ENCODE data around the gene GRB10.

GRB10 gene

DNA sequence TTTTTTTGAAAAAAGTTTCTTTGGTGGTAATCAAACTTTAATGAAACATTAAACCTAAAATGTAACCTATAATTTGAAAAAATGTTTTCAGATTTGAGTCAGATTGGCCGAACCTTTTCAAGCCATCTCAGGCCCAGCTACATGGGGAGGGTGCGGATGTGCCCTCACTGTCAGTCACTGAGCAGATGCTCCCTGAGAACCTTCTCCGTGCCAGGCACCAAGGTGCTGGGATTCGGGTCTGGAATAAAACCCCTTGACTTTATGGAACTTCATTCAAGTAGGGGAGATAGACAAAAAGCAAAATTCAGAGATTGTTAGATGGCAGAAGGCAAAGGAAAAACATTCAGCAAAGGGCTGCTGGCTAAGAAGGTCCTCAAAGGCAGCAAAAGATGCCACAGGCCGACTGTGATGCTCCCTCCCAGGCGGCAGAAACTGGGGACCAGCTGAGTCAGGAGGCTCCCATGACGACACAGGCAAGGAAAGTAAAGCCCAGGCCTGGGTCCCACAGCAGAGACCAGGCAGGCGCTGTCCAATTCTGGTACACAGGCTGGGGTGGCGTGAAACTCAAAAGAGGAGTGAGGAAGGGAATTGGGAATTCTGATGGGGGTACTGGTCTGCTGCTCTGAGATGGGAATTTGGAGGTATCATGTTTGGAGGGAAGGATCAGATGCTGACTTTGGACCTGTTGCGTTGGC is 135.3 kb downstream of the GRB10 start:
- FAIRE-seq = no peak
- TF ChIP-seq TAF1 (IDR thresholded peaks at IDR 0.05; ENCODE audit: low read depth, low read length) (no peak), POLR2AphosphoS5 (IDR thresholded peaks at IDR 0.05; ENCODE audit: low read depth, low read length) (no peak), POLR2A (IDR thresholded peaks at IDR 0.05; ENCODE audit: low read depth, low read length) (no peak), PAX5 (IDR thresholded peaks at IDR 0.05; ENCODE audit: insufficient read depth, low read length, severe bottlenecking) (no peak), POU2F2 (IDR thresholded peaks at IDR 0.05; ENCODE audit: low read depth, low read length) (no peak), SPI1 (IDR thresholded peaks at IDR 0.05; ENCODE audit: low read depth, low read length) (no peak)

GRCh38 chr7:50646069-50646468 is 136.6 kb downstream of the GRB10 start:
- TF ChIP-seq SPI1 (IDR thresholded peaks at IDR 0.05; ENCODE audit: low read depth, low read length) (no peak), POLR2AphosphoS5 (IDR thresholded peaks at IDR 0.05; ENCODE audit: low read depth, low read length) (no peak), POLR2A (IDR thresholded peaks at IDR 0.05; ENCODE audit: low read depth, low read length) (no peak), TAF1 (IDR thresholded peaks at IDR 0.05; ENCODE audit: low read depth, low read length) (no peak)
- DNase-seq (ENCODE audit: insufficient read length, low spot score) = no peak
- no peak for FAIRE-seq

More for the DNA sequence above, 135.3 kb downstream of the GRB10 start:
- DNase-seq (ENCODE audit: insufficient read length, low spot score) = no peak

DNA sequence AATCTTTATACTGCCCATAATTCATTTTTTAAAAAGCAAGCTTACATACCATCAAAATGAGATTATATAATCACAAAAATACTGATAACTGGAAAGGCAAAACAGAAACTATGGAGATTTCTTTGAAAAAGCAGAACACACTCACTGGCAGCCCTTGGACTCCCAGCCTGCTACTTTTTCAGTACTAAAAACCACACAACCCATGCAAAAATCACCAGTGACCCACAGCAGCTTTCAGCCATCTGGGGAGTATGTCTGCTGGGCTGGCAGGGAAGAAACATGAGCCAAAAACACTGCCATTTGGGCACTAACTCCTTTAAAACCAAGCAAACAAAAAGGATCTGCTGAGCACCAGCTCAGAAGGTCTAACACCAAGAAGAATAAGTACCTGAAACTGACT is 137.5 kb downstream of the GRB10 start:
- no peak for FAIRE-seq

DNA sequence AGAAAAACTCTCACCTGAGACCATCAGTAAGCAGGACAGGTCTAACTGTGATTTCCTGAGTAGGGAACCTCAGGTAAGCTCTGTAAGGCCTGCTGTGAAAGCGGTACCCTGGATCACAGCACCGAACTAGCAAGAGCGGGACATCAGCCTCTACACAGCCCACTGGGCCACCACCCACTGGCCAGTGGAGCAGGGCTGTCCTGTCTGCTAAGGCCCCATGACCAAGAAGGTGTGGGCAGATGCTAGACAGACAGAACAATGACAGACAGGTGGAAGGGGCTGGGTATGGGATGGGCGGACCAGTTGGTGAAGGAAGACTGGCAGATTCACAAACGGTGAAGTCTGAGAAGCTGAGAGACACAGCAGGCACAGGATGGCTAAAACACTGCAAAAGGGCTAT is 138.1 kb downstream of the GRB10 start:
- TF ChIP-seq TAF1 (IDR thresholded peaks at IDR 0.05; ENCODE audit: low read depth, low read length) = no peak
- TF ChIP-seq POLR2A (IDR thresholded peaks at IDR 0.05; ENCODE audit: low read depth, low read length) = no peak
- TF ChIP-seq SPI1 (IDR thresholded peaks at IDR 0.05; ENCODE audit: low read depth, low read length) = no peak
- TF ChIP-seq POLR2AphosphoS5 (IDR thresholded peaks at IDR 0.05; ENCODE audit: low read depth, low read length) = no peak
- no peak for TF ChIP-seq PAX5 (IDR thresholded peaks at IDR 0.05; ENCODE audit: insufficient read depth, low read length, severe bottlenecking)
- TF ChIP-seq POU2F2 (IDR thresholded peaks at IDR 0.05; ENCODE audit: low read depth, low read length) = no peak
- no peak for FAIRE-seq
- DNase-seq (ENCODE audit: insufficient read length, low spot score) = no peak

More for the DNA sequence above, 137.5 kb downstream of the GRB10 start:
- TF ChIP-seq PAX5 (IDR thresholded peaks at IDR 0.05; ENCODE audit: insufficient read depth, low read length, severe bottlenecking) (no peak), POU2F2 (IDR thresholded peaks at IDR 0.05; ENCODE audit: low read depth, low read length) (no peak), TAF1 (IDR thresholded peaks at IDR 0.05; ENCODE audit: low read depth, low read length) (no peak), POLR2A (IDR thresholded peaks at IDR 0.05; ENCODE audit: low read depth, low read length) (no peak), POLR2AphosphoS5 (IDR thresholded peaks at IDR 0.05; ENCODE audit: low read depth, low read length) (no peak), SPI1 (IDR thresholded peaks at IDR 0.05; ENCODE audit: low read depth, low read length) (no peak)
- DNase-seq (ENCODE audit: insufficient read length, low spot score) = no peak

DNA sequence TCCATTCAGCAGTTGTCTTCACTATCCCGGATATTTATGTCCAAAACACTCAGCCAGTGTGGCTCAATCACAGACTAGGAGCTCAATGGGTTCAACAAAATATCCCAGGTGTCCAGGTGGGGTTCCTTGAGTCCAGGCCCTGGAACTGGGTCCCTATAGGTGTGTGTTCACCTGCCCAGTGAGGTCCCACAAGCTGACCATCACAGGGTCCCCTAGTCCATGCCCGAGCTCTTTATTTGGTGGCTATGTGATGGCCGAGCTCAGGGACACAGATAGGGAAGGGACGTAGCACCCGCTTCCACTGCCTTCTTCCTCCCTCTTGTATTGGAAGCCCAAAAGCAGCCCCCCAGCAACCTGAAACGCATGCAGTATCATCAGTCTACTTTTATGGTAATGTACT is 138.6 kb downstream of the GRB10 start:
- no peak for TF ChIP-seq POU2F2 (IDR thresholded peaks at IDR 0.05; ENCODE audit: low read depth, low read length)
- no peak for TF ChIP-seq POLR2A (IDR thresholded peaks at IDR 0.05; ENCODE audit: low read depth, low read length)
- no peak for TF ChIP-seq POLR2AphosphoS5 (IDR thresholded peaks at IDR 0.05; ENCODE audit: low read depth, low read length)
- no peak for TF ChIP-seq SPI1 (IDR thresholded peaks at IDR 0.05; ENCODE audit: low read depth, low read length)
- no peak for TF ChIP-seq PAX5 (IDR thresholded peaks at IDR 0.05; ENCODE audit: insufficient read depth, low read length, severe bottlenecking)
- no peak for TF ChIP-seq TAF1 (IDR thresholded peaks at IDR 0.05; ENCODE audit: low read depth, low read length)
- DNase-seq (ENCODE audit: insufficient read length, low spot score) = no peak
- FAIRE-seq = no peak

GRCh38 chr7:50641442-50642405 is 141.0 kb downstream of the GRB10 start:
- TF ChIP-seq TAF1 (IDR thresholded peaks at IDR 0.05; ENCODE audit: low read depth, low read length) (no peak), POLR2A (IDR thresholded peaks at IDR 0.05; ENCODE audit: low read depth, low read length) (no peak), PAX5 (IDR thresholded peaks at IDR 0.05; ENCODE audit: insufficient read depth, low read length, severe bottlenecking) (no peak), POU2F2 (IDR thresholded peaks at IDR 0.05; ENCODE audit: low read depth, low read length) (no peak), SPI1 (IDR thresholded peaks at IDR 0.05; ENCODE audit: low read depth, low read length) (no peak), POLR2AphosphoS5 (IDR thresholded peaks at IDR 0.05; ENCODE audit: low read depth, low read length) (no peak)
- no peak for FAIRE-seq
- no peak for DNase-seq (ENCODE audit: insufficient read length, low spot score)

DNA sequence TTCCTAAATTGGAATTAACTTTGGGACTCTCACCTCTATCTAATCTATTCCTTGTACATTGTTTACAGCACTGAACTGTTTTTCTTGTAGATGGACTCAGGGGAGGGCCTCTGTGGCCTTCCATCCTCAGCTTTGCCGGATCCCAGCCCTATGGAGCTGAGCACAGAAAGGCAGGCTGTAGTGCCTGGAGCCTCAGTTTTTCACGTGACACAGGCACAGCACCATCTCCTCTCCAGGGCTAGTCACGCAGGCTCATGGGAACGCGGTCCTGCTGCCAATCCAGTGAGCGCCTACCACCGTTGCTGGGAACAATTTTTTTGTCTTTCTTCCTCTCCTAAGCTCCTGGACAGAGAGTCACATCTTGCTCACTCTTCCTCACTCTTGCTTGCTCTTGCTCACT is 141.9 kb downstream of the GRB10 start:
- FAIRE-seq (no peak), DNase-seq (ENCODE audit: insufficient read length, low spot score) (no peak)
- TF ChIP-seq PAX5 (IDR thresholded peaks at IDR 0.05; ENCODE audit: insufficient read depth, low read length, severe bottlenecking) (no peak), POLR2AphosphoS5 (IDR thresholded peaks at IDR 0.05; ENCODE audit: low read depth, low read length) (no peak), TAF1 (IDR thresholded peaks at IDR 0.05; ENCODE audit: low read depth, low read length) (no peak), POLR2A (IDR thresholded peaks at IDR 0.05; ENCODE audit: low read depth, low read length) (no peak), SPI1 (IDR thresholded peaks at IDR 0.05; ENCODE audit: low read depth, low read length) (no peak), POU2F2 (IDR thresholded peaks at IDR 0.05; ENCODE audit: low read depth, low read length) (no peak)

GRCh38 chr7:50640256-50640655 is 142.4 kb downstream of the GRB10 start:
- TF ChIP-seq POLR2AphosphoS5 (IDR thresholded peaks at IDR 0.05; ENCODE audit: low read depth, low read length) = no peak
- no peak for TF ChIP-seq POLR2A (IDR thresholded peaks at IDR 0.05; ENCODE audit: low read depth, low read length)
- TF ChIP-seq PAX5 (IDR thresholded peaks at IDR 0.05; ENCODE audit: insufficient read depth, low read length, severe bottlenecking) = no peak
- no peak for TF ChIP-seq TAF1 (IDR thresholded peaks at IDR 0.05; ENCODE audit: low read depth, low read length)
- no peak for TF ChIP-seq SPI1 (IDR thresholded peaks at IDR 0.05; ENCODE audit: low read depth, low read length)
- no peak for TF ChIP-seq POU2F2 (IDR thresholded peaks at IDR 0.05; ENCODE audit: low read depth, low read length)
- DNase-seq (ENCODE audit: insufficient read length, low spot score) (no peak), FAIRE-seq (no peak)

Measured in GM12891 (cell line).